Neural cell (in vitro differentiated cells): ENCODE data around the gene GALNT14.

Experiments used
- CTCF ChIP-seq: fragments of 450-650 bp; IDR thresholded peaks from 2 replicates; pipeline ENCODE4 v1.5.1; 2014; ENCODE audit warnings: antibody characterized with exemption, mild to moderate bottlenecking, moderate library complexity; ENCODE audit not compliant: poor library complexity, severe bottlenecking
- EP300 ChIP-seq: fragments of 450-650 bp; conservative IDR thresholded peaks from 2 replicates; pipeline ENCODE4 v1.6.1; 2014; ENCODE audit warnings: antibody characterized with exemption, mild to moderate bottlenecking, moderate library complexity; ENCODE audit not compliant: poor library complexity, severe bottlenecking
- EZH2 ChIP-seq: fragments of 200-600, 300-800 bp; shearing (Covaris generic), sonication (generic); IDR thresholded peaks from 2 replicates; pipeline ENCODE4 v1.6.1; 2014; ENCODE audit warnings: antibody characterized with exemption, low read length, borderline replicate concordance, mild to moderate bottlenecking; ENCODE audit not compliant: insufficient read depth, poor library complexity, severe bottlenecking
- POLR2AphosphoS5 ChIP-seq: IDR thresholded peaks from 2 replicates; pipeline ENCODE4 v1.6.1; 2012
- RAD21 ChIP-seq: fragments of 450-650 bp; conservative IDR thresholded peaks from 2 replicates; pipeline ENCODE4 v1.6.1; 2014; ENCODE audit warnings: antibody characterized with exemption, mild to moderate bottlenecking, moderate library complexity
- REST ChIP-seq: IDR thresholded peaks from 2 replicates; pipeline ENCODE4 v1.6.1; 2012; ENCODE audit warnings: borderline replicate concordance
- TAF1 ChIP-seq: IDR thresholded peaks from 2 replicates; pipeline ENCODE4 v1.6.1; 2012; ENCODE audit warnings: low read depth

GRCh38 chr2:30985493-30986230, 152.6 kb downstream of the GALNT14 start:
- TF ChIP-seq TAF1 (no peak), REST (peak; percentile 94), RAD21 (no peak), POLR2AphosphoS5 (peak; percentile 15), EP300 (no peak), CTCF (no peak), EZH2 (no peak)
